Endothelial cell (in vitro differentiated cells): Measurements from ENCODE around the gene UGGT2. TPM values are rescaled to one million over a fixed set of nuclear protein-coding genes. Genes with fewer than 3 reads are reported as not detected.

Experiments
- DNase-seq: peaks from one replicate; pipeline ENCODE4 v3.0.0; 2021; ENCODE audit warnings: low spot score
- H3K27ac Mint-ChIP-seq: one replicate; pipeline ENCODE4 v1.8.0; 2021; ENCODE audit warnings: mixed read lengths, inconsistent platforms; ENCODE audit not compliant: unreplicated experiment
- H3K27me3 Mint-ChIP-seq: one replicate; pipeline ENCODE4 v1.8.0; 2021; ENCODE audit warnings: mild to moderate bottlenecking, moderate library complexity, mixed read lengths, inconsistent platforms; ENCODE audit not compliant: unreplicated experiment
- H3K36me3 Mint-ChIP-seq: one replicate; pipeline ENCODE4 v1.8.0; 2021; ENCODE audit warnings: mild to moderate bottlenecking, low read depth, mixed read lengths, inconsistent platforms; ENCODE audit not compliant: unreplicated experiment
- H3K4me1 Mint-ChIP-seq: one replicate; pipeline ENCODE4 v1.8.0; 2021; ENCODE audit warnings: mild to moderate bottlenecking, mixed read lengths, inconsistent platforms; ENCODE audit not compliant: unreplicated experiment
- H3K4me3 Mint-ChIP-seq: one replicate; pipeline ENCODE4 v1.8.0; 2021; ENCODE audit warnings: mild to moderate bottlenecking, mixed read lengths, inconsistent platforms; ENCODE audit not compliant: unreplicated experiment
- H3K9me3 Mint-ChIP-seq: one replicate; pipeline ENCODE4 v1.8.0; 2021; ENCODE audit warnings: mixed read lengths, inconsistent platforms; ENCODE audit not compliant: unreplicated experiment
- CTCF ChIP-seq: fragments of 200-600 bp; sonication (generic); IDR thresholded peaks from one replicate; pipeline ENCODE4 v1.5.0; 2021; ENCODE audit warnings: antibody characterized with exemption; ENCODE audit not compliant: unreplicated experiment
- total RNA-seq: library from RNA; stranded (reverse); fragmentation: NEBNext Ultra II Directional; extraction: Animal tissue kit (Norgen Biotek cat#: 25700); gene quantifications from one replicate; pipeline ENCODE4 v1.2.1, GENCODE V29; 2021; ENCODE audit not compliant: unreplicated experiment

Gene UGGT2
- total RNA-seq, 1 donor from 2014 or later: 23.7 TPM

GRCh38 chr13:95921485-95921884 lies 131.7 kb downstream of the UGGT2 start:
- H3K36me3 Mint-ChIP-seq: no peaks in the 10 kb centered on the region
- H3K4me1 Mint-ChIP-seq: peaks cover 4% of the 10 kb centered on the region
- DNase-seq: no peak
- no peak for TF ChIP-seq CTCF
- no peak overlapping the region for H3K27ac Mint-ChIP-seq
- H3K27me3 Mint-ChIP-seq: no peaks in the 10 kb centered on the region
- H3K9me3 Mint-ChIP-seq: no peaks in the 10 kb centered on the region
- H3K4me3 Mint-ChIP-seq: no peak overlapping the region

- no peak overlapping the region for H3K27ac Mint-ChIP-seq
- H3K4me3 Mint-ChIP-seq: no peak overlapping the region
- H3K4me1 Mint-ChIP-seq: peaks cover 5% of the 10 kb centered on the region
- DNase-seq: no peak
- H3K36me3 Mint-ChIP-seq: peaks cover 3% of the 10 kb centered on the region
- TF ChIP-seq CTCF: no peak
- H3K27me3 Mint-ChIP-seq: no peaks in the 10 kb centered on the region
- no peaks in the 10 kb centered on the region for H3K9me3 Mint-ChIP-seq
Measured at GRCh38 chr13:95920485-95920884, 132.7 kb downstream of the UGGT2 start.

- no peak overlapping the region for H3K4me3 Mint-ChIP-seq
Measured at GRCh38 chr13:95918860-95919259, 134.3 kb downstream of the UGGT2 start.

GRCh38 chr13:95914991-95915501 lies 138.2 kb downstream of the UGGT2 start:
- no peak for DNase-seq
- Mint-ChIP-seq H3K4me3 (no peak overlapping the region), H3K27ac (no peak overlapping the region), H3K9me3 (no peaks in the 10 kb centered on the region), H3K4me1 (peaks cover 5% of the 10 kb centered on the region), H3K27me3 (no peaks in the 10 kb centered on the region), H3K36me3 (peaks cover 14% of the 10 kb centered on the region)
- no peak for TF ChIP-seq CTCF

More at GRCh38 chr13:95918860-95919259, 134.3 kb downstream of the UGGT2 start:
- Mint-ChIP-seq H3K36me3 (peaks cover 3% of the 10 kb centered on the region), H3K4me1 (peaks cover 5% of the 10 kb centered on the region), H3K27ac (no peak overlapping the region), H3K9me3 (no peaks in the 10 kb centered on the region), H3K27me3 (no peaks in the 10 kb centered on the region)
- no peak for DNase-seq
- no peak for TF ChIP-seq CTCF

- Mint-ChIP-seq H3K9me3 (no peaks in the 10 kb centered on the region), H3K27me3 (no peaks in the 10 kb centered on the region), H3K4me1 (no peaks in the 10 kb centered on the region), H3K4me3 (no peak overlapping the region), H3K27ac (no peak overlapping the region), H3K36me3 (peaks cover 23% of the 10 kb centered on the region)
- no peak for TF ChIP-seq CTCF
- no peak for DNase-seq
Measured at GRCh38 chr13:95906999-95907398, 146.2 kb downstream of the UGGT2 start.
